GM12864 (cell line): ENCODE results near the gene ZBTB22.

ENCODE experiments used
- DNase-seq: peaks from one replicate; pipeline ENCODE4 v3.0.0-alpha.2; 2011; ENCODE audit warnings: low read depth
- H3K4me3 ChIP-seq: 2 replicates; pipeline ENCODE4 v1.5.1; 2011; ENCODE audit warnings: mild to moderate bottlenecking, low read depth, low read length, control low read depth
- TF ChIP-seq, protein P1 (sequence below): IDR thresholded peaks from 2 replicates; pipeline ENCODE4 v1.5.1; 2011; ENCODE audit warnings: low read depth, mild to moderate bottlenecking, moderate library complexity, low read length, control low read depth, inconsistent platforms; ENCODE audit errors: missing control alignments

The ZBTB22 gene

DNA sequence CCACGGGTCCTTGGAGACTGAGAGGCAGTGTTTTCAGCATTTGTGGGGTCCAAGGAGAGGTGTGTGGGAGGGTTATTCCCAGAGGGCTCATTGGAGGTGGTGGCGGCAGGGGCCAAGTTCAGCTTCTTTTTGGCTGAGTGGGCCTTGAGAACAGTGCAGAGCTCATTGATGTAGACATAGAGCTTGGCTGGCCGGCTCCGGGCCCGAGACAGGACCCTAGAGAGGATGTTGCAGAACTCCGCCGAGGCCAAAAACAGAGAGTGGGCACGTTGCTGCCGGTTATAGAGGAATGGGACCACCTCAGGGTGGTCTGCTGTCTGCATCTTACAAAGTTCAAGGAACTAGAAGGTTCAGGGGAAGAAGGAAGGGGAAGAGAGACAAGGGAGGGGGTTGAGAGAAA, 3.7 kb upstream of the ZBTB22 start:
- TF ChIP-seq, protein P1, sequence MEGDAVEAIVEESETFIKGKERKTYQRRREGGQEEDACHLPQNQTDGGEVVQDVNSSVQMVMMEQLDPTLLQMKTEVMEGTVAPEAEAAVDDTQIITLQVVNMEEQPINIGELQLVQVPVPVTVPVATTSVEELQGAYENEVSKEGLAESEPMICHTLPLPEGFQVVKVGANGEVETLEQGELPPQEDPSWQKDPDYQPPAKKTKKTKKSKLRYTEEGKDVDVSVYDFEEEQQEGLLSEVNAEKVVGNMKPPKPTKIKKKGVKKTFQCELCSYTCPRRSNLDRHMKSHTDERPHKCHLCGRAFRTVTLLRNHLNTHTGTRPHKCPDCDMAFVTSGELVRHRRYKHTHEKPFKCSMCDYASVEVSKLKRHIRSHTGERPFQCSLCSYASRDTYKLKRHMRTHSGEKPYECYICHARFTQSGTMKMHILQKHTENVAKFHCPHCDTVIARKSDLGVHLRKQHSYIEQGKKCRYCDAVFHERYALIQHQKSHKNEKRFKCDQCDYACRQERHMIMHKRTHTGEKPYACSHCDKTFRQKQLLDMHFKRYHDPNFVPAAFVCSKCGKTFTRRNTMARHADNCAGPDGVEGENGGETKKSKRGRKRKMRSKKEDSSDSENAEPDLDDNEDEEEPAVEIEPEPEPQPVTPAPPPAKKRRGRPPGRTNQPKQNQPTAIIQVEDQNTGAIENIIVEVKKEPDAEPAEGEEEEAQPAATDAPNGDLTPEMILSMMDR, result no peak
- H3K4me3 ChIP-seq, result peak overlapping the region; percentile 60
- no peak for DNase-seq

DNA sequence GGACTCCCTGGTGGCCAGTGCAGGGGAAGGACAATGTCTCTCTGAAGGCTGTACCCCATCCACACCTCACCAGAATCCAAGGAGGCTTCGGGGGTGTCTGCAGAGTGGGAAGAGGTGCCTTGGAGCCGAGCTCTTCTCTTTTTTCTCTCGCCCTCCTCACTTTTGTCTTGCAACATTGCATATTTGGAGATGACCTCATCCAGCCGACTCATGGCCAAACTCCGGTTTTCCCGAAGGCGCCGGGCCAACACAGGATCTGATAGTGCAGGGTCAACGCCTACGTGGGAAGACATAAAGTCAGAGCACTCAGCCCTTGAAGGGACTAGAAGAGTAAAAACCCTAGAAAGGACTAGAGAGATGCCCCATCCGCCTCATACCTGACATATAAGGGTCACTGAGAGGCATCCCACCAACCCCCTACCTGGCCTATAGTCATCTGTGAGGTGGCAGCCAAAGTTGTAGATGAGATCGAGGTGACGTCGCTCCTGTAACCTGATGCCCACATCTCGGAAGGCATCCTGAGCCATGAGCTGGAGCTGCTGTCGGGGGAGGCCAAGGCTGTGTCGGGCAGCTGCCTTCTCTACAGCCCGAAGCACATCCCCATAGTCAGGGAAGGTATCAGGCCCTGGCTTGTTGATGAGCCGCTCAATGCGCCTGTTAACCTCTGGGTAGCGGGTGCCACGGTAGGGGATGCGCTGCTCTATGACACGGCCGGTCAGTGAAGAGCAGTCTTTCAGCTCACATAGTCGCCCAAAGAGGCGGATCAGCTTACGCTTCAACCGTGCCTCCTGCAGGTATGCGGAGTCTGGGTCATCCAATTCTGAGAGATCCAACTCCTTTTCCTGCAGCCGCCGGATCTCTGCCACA, 3.0 kb upstream of the ZBTB22 start:
- TF ChIP-seq, protein P1, result no peak
- H3K4me3 ChIP-seq, result no peak overlapping the region
- no peak for DNase-seq

DNA sequence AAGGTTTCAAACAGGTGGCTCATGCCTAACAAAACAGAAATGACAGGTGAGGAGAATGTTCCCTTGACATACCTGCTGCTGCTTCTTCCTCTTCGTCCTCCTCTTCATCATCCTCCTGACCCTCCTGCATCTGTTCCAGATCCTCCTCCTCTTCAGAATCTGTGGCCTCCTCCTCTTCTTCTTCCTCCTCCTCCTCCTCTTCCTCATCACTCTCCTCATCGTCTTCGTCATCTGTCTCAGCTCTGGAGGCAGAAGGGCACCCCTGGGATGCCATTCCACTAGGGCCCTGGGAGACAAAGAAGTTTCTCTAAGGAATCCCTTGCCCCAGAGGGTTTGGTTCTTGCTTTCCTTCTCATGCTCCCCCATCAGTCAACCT, 2.4 kb upstream of the ZBTB22 start:
- TF ChIP-seq, protein P1, result no peak
- H3K4me3 ChIP-seq, result no peak overlapping the region
- DNase-seq, result no peak

DNA sequence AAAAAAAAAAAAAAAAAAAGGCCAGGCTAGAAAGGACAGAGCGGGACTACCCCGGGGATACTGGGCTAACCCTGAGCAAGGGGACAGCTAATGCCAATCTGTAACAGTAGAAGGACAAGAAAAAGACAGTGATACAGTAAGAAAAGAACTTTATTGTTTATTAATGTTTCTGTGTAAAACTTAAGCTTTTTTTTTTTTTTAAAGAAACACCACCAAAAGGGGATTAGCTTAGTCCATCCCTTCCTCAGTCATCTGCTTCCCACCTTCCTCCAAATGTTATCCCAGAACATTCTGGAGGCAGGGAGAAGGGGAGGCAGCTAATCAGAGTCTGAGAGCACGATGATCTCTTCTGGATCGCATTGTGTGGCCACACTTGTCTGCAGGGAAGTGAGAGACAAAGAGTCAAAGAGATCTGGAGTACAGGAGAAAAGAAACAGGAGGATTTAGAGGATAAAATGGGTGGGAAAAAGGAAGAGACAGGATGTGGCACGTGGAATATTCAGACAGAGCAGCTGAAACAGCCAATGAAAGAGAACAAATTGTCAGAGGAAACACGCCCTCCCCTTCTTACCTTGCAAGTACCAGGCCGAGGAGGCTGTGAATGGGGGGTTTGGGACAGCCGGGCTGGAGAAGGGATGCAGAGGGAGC, 1.0 kb upstream of the ZBTB22 start:
- TF ChIP-seq, protein P1, result no peak
- DNase-seq, result no peak
- peak overlapping the region; percentile 34 for H3K4me3 ChIP-seq

DNA sequence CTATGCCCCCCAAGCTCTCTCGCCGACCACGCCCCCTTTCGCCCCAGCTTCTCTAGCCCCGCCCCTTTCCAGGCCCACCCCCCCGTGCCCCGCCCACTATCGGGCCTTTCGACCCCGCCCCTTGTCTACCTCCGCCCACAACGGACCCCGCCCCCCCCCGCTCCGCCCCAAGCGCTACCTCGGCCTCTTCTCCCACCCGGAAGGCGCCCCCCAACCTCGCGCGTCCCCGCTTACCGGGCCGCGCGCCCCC, 200 bp downstream of the ZBTB22 start:
- DNase-seq, result no peak
- H3K4me3 ChIP-seq, result peak overlapping the region; percentile 46
- TF ChIP-seq, protein P1, result no peak

DNA sequence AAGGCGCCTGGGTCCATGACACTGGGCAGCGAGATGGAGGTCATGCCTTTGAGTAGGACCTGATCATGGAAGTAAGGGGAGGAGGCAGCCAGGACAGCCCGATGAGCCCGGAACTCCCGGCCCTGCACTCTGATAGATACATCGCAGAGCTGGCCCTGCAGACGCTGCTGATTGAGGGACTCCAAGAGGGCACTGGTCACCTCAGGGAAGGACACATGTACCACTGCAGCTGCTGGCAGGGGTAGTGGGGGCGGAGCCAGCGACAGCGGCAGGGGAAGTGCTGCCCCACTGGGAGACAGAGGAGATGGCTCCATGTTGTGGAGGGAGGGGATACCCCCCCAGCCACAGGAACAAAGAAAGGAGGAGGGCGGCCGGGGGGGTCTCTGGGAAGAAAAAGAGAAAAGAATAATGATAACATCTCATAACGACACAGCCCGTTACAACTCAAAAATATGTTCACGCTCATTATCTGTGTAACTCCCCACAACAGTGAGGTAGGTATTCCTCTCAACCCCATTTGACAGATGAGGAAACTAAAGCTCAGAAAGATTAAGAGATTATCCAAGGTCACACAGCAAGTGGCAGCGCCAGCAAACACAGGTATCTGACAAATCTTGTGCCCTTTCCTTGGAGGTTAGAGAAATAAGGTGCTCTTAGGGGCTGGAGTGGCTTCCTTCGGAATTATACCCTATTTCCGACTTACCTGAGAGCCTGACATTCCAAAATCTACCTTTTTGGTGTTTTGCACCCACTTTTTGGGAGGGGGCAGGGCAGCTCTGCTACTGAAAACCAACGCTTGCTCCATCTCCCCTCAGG, 733 bp downstream of the ZBTB22 start:
- TF ChIP-seq, protein P1, result no peak
- peak overlapping the region; percentile 46 for H3K4me3 ChIP-seq
- no peak for DNase-seq
